ENCODE results near the gene ZNFX1. TPM values are rescaled to one million over a fixed set of nuclear protein-coding genes. Genes with fewer than 3 reads are reported as not detected.

ZNFX1 gene
- total RNA-seq, 2 donors from 2014 or later = 7.3 to 17.4 TPM

DNA sequence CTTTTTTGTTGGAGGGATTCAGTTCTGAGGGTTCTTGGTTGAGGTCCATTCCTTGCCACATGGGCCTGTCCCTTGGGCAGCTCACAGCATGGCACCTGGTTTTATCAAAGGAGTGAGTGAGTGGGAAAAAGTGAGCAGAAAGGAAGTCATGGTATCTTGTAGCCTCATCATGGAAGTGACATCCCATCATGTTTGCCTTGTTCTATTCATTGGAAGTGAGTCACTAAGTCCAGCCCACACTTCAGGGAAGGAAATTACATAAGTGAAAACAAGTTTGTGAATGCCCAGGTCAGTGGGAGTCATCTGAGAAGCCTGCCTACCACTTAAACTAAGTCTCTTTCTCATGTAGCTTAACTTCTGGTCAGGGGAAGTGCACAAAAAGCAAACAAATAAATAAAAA lies 32.8 kb upstream of the ZNFX1 start:
- intact Hi-C loops (cut with DNase I) = no loop called here
- H3K9me3 ChIP-seq = no peaks in the 10 kb centered on the region
- no peak overlapping the region for H3K4me3 ChIP-seq
- H3K27ac ChIP-seq = no peak overlapping the region
- no peaks in the 10 kb centered on the region for H3K36me3 ChIP-seq (replicated peaks in 1 of 2; ENCODE audit: insufficient read depth in 1 of 2, low read depth in 2 of 2)
- DNase-seq (no peak), ATAC-seq (no peak)
- TF ChIP-seq POLR2A (IDR thresholded peaks at IDR 0.05) = no peak
- TF ChIP-seq, protein P1, sequence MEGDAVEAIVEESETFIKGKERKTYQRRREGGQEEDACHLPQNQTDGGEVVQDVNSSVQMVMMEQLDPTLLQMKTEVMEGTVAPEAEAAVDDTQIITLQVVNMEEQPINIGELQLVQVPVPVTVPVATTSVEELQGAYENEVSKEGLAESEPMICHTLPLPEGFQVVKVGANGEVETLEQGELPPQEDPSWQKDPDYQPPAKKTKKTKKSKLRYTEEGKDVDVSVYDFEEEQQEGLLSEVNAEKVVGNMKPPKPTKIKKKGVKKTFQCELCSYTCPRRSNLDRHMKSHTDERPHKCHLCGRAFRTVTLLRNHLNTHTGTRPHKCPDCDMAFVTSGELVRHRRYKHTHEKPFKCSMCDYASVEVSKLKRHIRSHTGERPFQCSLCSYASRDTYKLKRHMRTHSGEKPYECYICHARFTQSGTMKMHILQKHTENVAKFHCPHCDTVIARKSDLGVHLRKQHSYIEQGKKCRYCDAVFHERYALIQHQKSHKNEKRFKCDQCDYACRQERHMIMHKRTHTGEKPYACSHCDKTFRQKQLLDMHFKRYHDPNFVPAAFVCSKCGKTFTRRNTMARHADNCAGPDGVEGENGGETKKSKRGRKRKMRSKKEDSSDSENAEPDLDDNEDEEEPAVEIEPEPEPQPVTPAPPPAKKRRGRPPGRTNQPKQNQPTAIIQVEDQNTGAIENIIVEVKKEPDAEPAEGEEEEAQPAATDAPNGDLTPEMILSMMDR (IDR thresholded peaks at IDR 0.05) = no peak
- peaks cover 9% of the 10 kb centered on the region for H3K4me1 ChIP-seq
- no peaks in the 10 kb centered on the region for H3K27me3 ChIP-seq

DNA sequence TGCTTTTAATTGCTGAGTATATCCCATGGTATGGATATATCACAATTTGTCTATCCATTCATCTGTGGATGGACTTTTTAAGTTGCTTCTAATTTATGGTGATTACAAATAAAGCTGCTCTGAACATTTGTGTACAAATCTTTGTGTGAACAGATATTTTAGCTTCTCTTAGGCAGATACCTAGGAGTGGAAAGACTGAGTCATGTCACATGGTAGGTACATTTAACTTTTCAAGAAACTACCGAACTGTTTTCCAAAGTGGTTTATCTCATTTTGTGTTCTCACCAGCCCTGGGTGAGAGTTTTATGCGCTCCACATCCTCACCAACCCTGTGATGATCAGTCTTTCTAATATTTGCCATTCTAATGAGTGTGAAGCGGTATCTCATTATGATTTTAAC lies 31.0 kb upstream of the ZNFX1 start:
- no peaks in the 10 kb centered on the region for H3K9me3 ChIP-seq
- no peak for DNase-seq
- no peak overlapping the region for H3K4me3 ChIP-seq
- H3K4me1 ChIP-seq = peaks cover 9% of the 10 kb centered on the region
- intact Hi-C loops (cut with DNase I) = no loop called here
- 84 to 87% methylated on average over 3 of the region's 3 CpGs for WGBS, 2 donors
- no peak overlapping the region for H3K27ac ChIP-seq
- H3K27me3 ChIP-seq = no peaks in the 10 kb centered on the region
- no peaks in the 10 kb centered on the region for H3K36me3 ChIP-seq (replicated peaks in 1 of 2; ENCODE audit: insufficient read depth in 1 of 2, low read depth in 2 of 2)
- no peak for TF ChIP-seq POLR2A (IDR thresholded peaks at IDR 0.05)
- TF ChIP-seq, protein P1 (IDR thresholded peaks at IDR 0.05) = no peak
- ATAC-seq = no peak

DNA sequence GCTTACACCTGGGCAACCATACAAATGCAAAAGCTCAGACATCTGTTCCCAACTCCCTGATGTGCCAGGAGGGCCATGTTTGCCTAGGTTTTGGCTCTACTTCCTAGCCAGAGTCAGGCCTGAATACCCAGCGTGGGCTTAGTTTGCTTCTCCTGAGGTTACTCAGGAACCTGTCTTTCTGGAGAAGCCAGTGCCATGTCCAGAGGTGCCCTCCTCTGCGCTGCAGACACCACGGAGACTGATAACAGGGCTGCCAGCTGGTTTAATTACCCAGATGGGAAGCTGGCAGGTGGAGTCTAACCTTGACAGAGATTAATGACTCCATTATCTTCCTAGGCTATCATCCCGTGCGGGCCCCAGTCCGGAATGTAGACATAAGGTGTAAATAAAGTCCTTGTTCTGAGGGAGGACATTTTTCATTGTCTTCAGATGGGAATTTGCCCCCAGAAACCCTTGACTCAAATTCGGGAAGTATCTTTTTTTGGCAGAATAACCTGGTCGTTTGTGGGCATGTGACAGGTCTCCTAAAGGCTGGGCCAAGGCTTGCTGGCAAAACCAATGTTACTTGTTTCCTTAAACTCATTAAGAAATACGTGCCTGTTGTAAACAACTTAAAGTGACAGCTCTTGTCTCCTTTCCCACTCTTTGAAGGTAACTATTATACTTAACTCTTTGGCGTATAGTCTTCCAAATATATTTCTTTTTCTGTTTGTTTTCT lies 29.2 kb upstream of the ZNFX1 start:
- Histone ChIP-seq H3K4me3 (no peak overlapping the region), H3K4me1 (peaks cover 9% of the 10 kb centered on the region), H3K36me3 (replicated peaks in 1 of 2; ENCODE audit: insufficient read depth in 1 of 2, low read depth in 2 of 2) (no peaks in the 10 kb centered on the region), H3K9me3 (no peaks in the 10 kb centered on the region), H3K27me3 (no peaks in the 10 kb centered on the region), H3K27ac (peak overlapping the region in 1 of 4 donors; percentile 16)
- peak in 2 of 4 donors; percentile 25 to 28 for DNase-seq
- intact Hi-C loops (cut with DNase I) = no loop called here
- WGBS, 2 donors = 14 to 25% methylated on average over 10 of the region's 10 CpGs
- ATAC-seq = peak; percentile 27
- TF ChIP-seq, protein P1 (IDR thresholded peaks at IDR 0.05) = no peak
- no peak for TF ChIP-seq POLR2A (IDR thresholded peaks at IDR 0.05)

DNA sequence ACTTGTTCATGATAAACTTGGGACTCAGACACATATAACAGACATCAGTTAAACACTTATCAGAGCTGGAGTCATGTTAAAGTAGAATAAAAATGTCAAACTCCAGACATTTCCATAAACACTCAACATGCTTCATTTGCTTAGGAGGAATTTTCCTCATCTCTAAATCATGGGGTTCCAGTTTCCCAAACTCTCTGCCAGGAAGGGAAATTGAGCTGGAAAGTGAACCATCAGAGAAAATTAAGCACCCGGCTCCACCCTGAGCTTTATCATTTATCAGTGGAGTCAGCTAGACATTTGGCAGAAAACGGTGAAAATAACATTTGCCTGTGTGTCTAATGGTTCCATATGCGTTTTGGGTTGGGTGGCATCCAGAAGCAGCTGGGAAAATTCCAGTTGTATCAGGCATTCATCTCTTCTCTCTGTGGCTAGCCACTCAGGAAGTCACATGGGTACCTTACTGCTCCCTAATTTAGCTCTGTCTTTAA lies 25.3 kb upstream of the ZNFX1 start:
- DNase-seq (no peak), ATAC-seq (no peak)
- Histone ChIP-seq H3K36me3 (replicated peaks in 1 of 2; ENCODE audit: insufficient read depth in 1 of 2, low read depth in 2 of 2) (no peaks in the 10 kb centered on the region), H3K4me1 (peaks cover 9% of the 10 kb centered on the region), H3K4me3 (no peak overlapping the region), H3K9me3 (no peaks in the 10 kb centered on the region), H3K27ac (no peak overlapping the region), H3K27me3 (no peaks in the 10 kb centered on the region)
- TF ChIP-seq, protein P1 (IDR thresholded peaks at IDR 0.05) = no peak
- no peak for TF ChIP-seq POLR2A (IDR thresholded peaks at IDR 0.05)
- 21 to 27% methylated on average over 3 of the region's 3 CpGs for WGBS, 2 donors
- intact Hi-C loops (cut with DNase I) = no loop called here

Measured in body of pancreas (tissue), 4 donors.